Caco-2 (cell line): ENCODE measurements around the gene NECTIN1. TPM values are rescaled to one million over a fixed set of nuclear protein-coding genes. Genes with fewer than 3 reads are reported as not detected.

Experiments used
- Bru-seq: library from RNA; stranded (reverse); fragments of 400-500 nt; gene quantifications from one replicate; lab custom pipeline; 2021; lab: Mats Ljungman, UMichigan
- BruChase-seq, 2 experiments: library from RNA; stranded (reverse); fragments of 400-500 nt; gene quantifications; one replicate each; lab custom pipeline; 2021; lab: Mats Ljungman, UMichigan
- BruUV-seq: library from RNA; stranded (reverse); fragments of 400-500 nt; replicated peaks from 2 replicates; lab custom pipeline; 2021; lab: Mats Ljungman, UMichigan
- CTCF ChIA-PET: fragments of 300-600 bp; sonication (Branson Sonifier 250); formaldehyde crosslinking; loops from one replicate; lab custom pipeline; 2022; ENCODE audit warnings: antibody characterized with exemption; lab: Charles Lee
- POLR2A ChIA-PET: fragments of 300-600 bp; sonication (Branson Sonifier 250); formaldehyde crosslinking; loops from one replicate; lab custom pipeline; 2022; ENCODE audit warnings: antibody characterized with exemption; lab: Charles Lee
- DNase-seq, 2 experiments: peaks; one replicate each; pipeline versions ENCODE4 v3.0.0 to v3.0.0-alpha.2; 2020 to 2022
- H3K27me3 ChIP-seq: replicated peaks from 2 replicates; pipeline ENCODE4 v1.6.0; 2011; ENCODE audit warnings: low read length; ENCODE audit not compliant: control insufficient read depth, insufficient read depth
- H3K36me3 ChIP-seq: 2 replicates; pipeline ENCODE4 v1.5.1; 2011; ENCODE audit warnings: low read length; ENCODE audit not compliant: control insufficient read depth, insufficient read depth
- H3K4me1 ChIP-seq: fragments of 250-450 bp; sonication (Bioruptor Pico); 2 replicates; pipeline ENCODE4 v1.5.1; 2020; ENCODE audit warnings: mild to moderate bottlenecking
- H3K4me3 ChIP-seq: 2 replicates; pipeline ENCODE4 v1.5.1; 2011; ENCODE audit warnings: low read depth, mild to moderate bottlenecking, control low read depth, low read length
- H3K9me3 ChIP-seq: fragments of 250-450 bp; sonication (Bioruptor Pico); 2 replicates; pipeline ENCODE4 v1.5.1; 2020; ENCODE audit warnings: mild to moderate bottlenecking, moderate library complexity
- H3K27ac Mint-ChIP-seq: one replicate; pipeline ENCODE4 v1.8.0; 2022; ENCODE audit warnings: mixed read lengths; ENCODE audit not compliant: unreplicated experiment
- H3K27me3 Mint-ChIP-seq: one replicate; pipeline ENCODE4 v1.8.0; 2022; ENCODE audit warnings: mixed read lengths; ENCODE audit not compliant: insufficient read depth, unreplicated experiment
- H3K36me3 Mint-ChIP-seq: one replicate; pipeline ENCODE4 v1.8.0; 2022; ENCODE audit warnings: mild to moderate bottlenecking, mixed read lengths; ENCODE audit not compliant: insufficient read depth, unreplicated experiment
- H3K4me1 Mint-ChIP-seq: one replicate; pipeline ENCODE4 v1.8.0; 2022; ENCODE audit warnings: low read depth, mixed read lengths; ENCODE audit not compliant: unreplicated experiment
- H3K4me3 Mint-ChIP-seq: one replicate; pipeline ENCODE4 v1.8.0; 2022; ENCODE audit warnings: mild to moderate bottlenecking, moderate library complexity, mixed read lengths; ENCODE audit not compliant: unreplicated experiment
- H3K9me3 Mint-ChIP-seq: one replicate; pipeline ENCODE4 v1.8.0; 2022; ENCODE audit warnings: mixed read lengths; ENCODE audit not compliant: unreplicated experiment
- CTCF ChIP-seq, 2 experiments: fragments of 200-600 bp in 1 of 2; IDR thresholded peaks; 1 replicate in 1 of 2; 2 replicates in 1 of 2; pipeline versions ENCODE4 v1.5.1 to v1.8.0; 2011 to 2022; ENCODE audit warnings: antibody characterized with exemption in 1 of 2, control low read depth in 1 of 2, inconsistent platforms in 1 of 2, low read depth in 1 of 2, low read length in 1 of 2, mild to moderate bottlenecking in 1 of 2, moderate library complexity in 1 of 2; ENCODE audit not compliant: insufficient read depth in 1 of 2, severe bottlenecking in 1 of 2, unreplicated experiment in 1 of 2
- intact Hi-C: fragments of 100-400 bp; cut with micrococcal nuclease; formaldehyde crosslinking; loops from one replicate; pipeline ENCODE4 v1.10.0; 2022; ENCODE audit not compliant: unreplicated experiment
- long read RNA-seq: library from polyadenylated mRNA; stranded (forward); transcript quantifications from one replicate; pipeline ENCODE4 v2.0.0, GENCODE V29; 2022
- total RNA-seq: library from RNA; stranded (reverse); gene quantifications from 2 replicates; pipeline ENCODE4 v1.2.3, GENCODE V29; 2022

The NECTIN1 gene
- total RNA-seq (60.1 and 63.6 TPM in 2 replicates), Bru-seq, nascent RNA (percentile 61 among the genes with signal in this experiment), BruChase-seq, experiment 1, labeled RNA remaining after a 2-hour chase (percentile 57 among the genes with signal in this experiment), BruChase-seq, experiment 2, labeled RNA remaining after a 6-hour chase (percentile 64 among the genes with signal in this experiment)
- long read RNA-seq, transcript NECTIN1-202 (6 exons, 1,059 nt), result major isoform, 24 of 89 reads
- long read RNA-seq, partial matches to known transcripts, result 9 of 89 reads
- long read RNA-seq, other reads (novel, unspliced or antisense), result 56 of 89 reads

- TF ChIP-seq CTCF (IDR thresholded peaks at IDR 0.05; ENCODE audit: insufficient read depth in 1 of 2, low read depth in 1 of 2, low read length in 1 of 2, severe bottlenecking in 1 of 2, unreplicated experiment in 1 of 2), result peak; percentile 99
- peak; percentile 93 to 98 for DNase-seq
- Histone ChIP-seq H3K4me1 (peaks cover 25% of the 10 kb centered on the region), H3K4me3 (peak within 1 kb of the TSS; percentile 87), H3K9me3 (no peaks in the 10 kb centered on the region), H3K27me3 (no peaks in the 10 kb centered on the region), H3K36me3 (0 out of 2 replicates have a peak, but pooled peaks cover 1% of the 10 kb centered on the region)
- intact Hi-C loops, result loop anchor here (1.0 to 5.0 kb wide), 8 partner anchors 35 to 379 kb away; no protein-coding TSS in a partner anchor
- POLR2A ChIA-PET, result interaction anchor here (0.6 to 1.4 kb wide), 5 partner anchors 10 to 134 kb away, joined by 3 to 6 read pairs (median 3); no protein-coding TSS in a partner anchor
- no TSS peak for BruUV-seq
- Mint-ChIP-seq H3K36me3 (peaks cover 6% of the 10 kb centered on the region), H3K4me3 (peak within 1 kb of the TSS; percentile 89), H3K27me3 (peaks cover 5% of the 10 kb centered on the region), H3K4me1 (peaks cover 22% of the 10 kb centered on the region), H3K9me3 (no peaks in the 10 kb centered on the region), H3K27ac (peak within 1 kb of the TSS; percentile 15)
- CTCF ChIA-PET, result interaction anchor here (0.5 to 3.0 kb wide), 51 partner anchors 8 to 595 kb away, joined by 3 to 48 read pairs (median 6); no protein-coding TSS in a partner anchor
These were observed at the start of gene NECTIN1 for GRCh38 chr11:119728651-119729580. Gene NECTIN1 (minus strand): TSS chr11:119729200. CDS start chr11:119728553, 647 bp downstream.

DNA sequence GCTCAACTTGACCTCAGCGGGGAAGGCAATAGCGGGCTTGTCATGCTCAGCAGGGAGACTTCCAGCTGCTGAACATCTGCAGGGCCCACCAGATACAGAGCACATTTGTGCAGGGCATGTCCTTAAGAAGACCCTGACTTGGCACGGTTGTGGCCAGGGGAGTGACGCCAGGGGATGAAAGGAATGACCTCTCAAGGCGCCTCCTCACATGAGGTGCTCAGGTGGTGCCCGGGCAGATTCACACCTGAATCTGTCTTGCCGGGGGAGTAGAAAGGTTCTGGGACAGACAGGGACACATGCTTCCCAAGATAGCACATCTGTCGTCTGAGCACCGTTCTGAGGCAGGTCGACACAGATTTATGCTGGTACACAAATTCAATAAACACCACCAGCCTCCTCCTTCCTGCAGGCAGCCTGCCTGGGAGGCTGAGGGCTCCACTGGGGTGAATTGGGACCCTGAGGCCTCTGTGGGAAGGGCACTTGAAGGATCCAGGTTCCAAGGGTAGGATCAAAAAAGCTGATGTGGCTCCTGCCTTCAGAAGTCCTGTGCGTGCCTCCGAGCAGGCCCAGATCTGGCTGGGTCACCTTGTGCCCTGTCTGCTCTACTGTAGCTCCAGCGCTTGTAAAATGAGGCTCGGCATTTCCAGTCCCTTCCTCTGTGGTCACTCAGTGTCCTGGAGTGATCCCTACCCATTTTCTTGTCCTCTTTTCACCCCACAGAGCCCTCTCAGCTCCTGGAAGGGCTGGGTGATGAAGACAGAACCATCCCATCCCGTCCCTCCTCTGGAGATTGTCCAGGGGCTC lies 49.6 kb upstream of the NECTIN1 start:
- H3K9me3 ChIP-seq, result no peaks in the 10 kb centered on the region
- intact Hi-C loops, result no loop called here
- TF ChIP-seq CTCF (IDR thresholded peaks at IDR 0.05; ENCODE audit: insufficient read depth in 1 of 2, low read depth in 1 of 2, low read length in 1 of 2, severe bottlenecking in 1 of 2, unreplicated experiment in 1 of 2), result no peak
- Mint-ChIP-seq H3K27ac (no peak overlapping the region), H3K4me1 (no peaks in the 10 kb centered on the region), H3K9me3 (no peaks in the 10 kb centered on the region), H3K4me3 (no peak overlapping the region), H3K27me3 (peaks cover 15% of the 10 kb centered on the region), H3K36me3 (no peaks in the 10 kb centered on the region)
- no peaks in the 10 kb centered on the region for H3K4me1 ChIP-seq
- no peak for DNase-seq
- BruUV-seq, result no TSS peak
- peaks cover 2% of the 10 kb centered on the region for H3K27me3 ChIP-seq
- POLR2A ChIA-PET, result no interaction called here
- H3K36me3 ChIP-seq, result no peaks in the 10 kb centered on the region
- CTCF ChIA-PET, result interaction anchor here (0.8 kb wide), 1 partner anchor 49 kb away, joined by 3 read pairs; no protein-coding TSS in a partner anchor
- H3K4me3 ChIP-seq, result no peak overlapping the region
